Esophagus squamous epithelium (tissue), 5 donors: ENCODE data around the gene TSPAN14. TPM values are rescaled to one million over a fixed set of nuclear protein-coding genes. Genes with fewer than 3 reads are reported as not detected.

Experiments used
- DNase-seq: peaks from one replicate; lab custom pipeline; 2025; lab: John Stamatoyannopoulos, UW
- H3K27ac ChIP-seq, 4 donors: fragments of 200-600 bp; sonication (generic); one replicate each; pipeline ENCODE4 v1.5.1; 2016 to 2019; ENCODE audit warnings: mild to moderate bottlenecking in 1 of 4
- H3K27me3 ChIP-seq, 4 donors: fragments of 200-600 bp; sonication (generic); 1 replicate in 3 of 4; 2 replicates in 1 of 4; pipeline versions ENCODE4 v1.5.1 to v1.6.0; 2017 to 2021; ENCODE audit warnings: antibody characterized with exemption in 1 of 4
- H3K36me3 ChIP-seq, 3 donors: fragments of 200-600 bp; sonication (generic); one replicate each; pipeline ENCODE4 v1.5.1; 2016 to 2019
- H3K4me1 ChIP-seq, 3 donors: fragments of 200-600 bp; sonication (generic); one replicate each; pipeline ENCODE4 v1.5.1; 2017 to 2019
- H3K4me3 ChIP-seq, 4 donors: fragments of 200-600 bp; sonication (generic); 1 replicate in 3 of 4; 2 replicates in 1 of 4; pipeline ENCODE4 v1.5.1; 2016 to 2019; ENCODE audit warnings: mild to moderate bottlenecking in 2 of 4, moderate library complexity in 1 of 4
- H3K9me3 ChIP-seq, 3 donors: fragments of 200-600 bp; sonication (generic); one replicate each; pipeline ENCODE4 v1.5.1; 2016 to 2019
- CTCF ChIP-seq, 6 experiments: fragments of 450-650 bp in 4 of 6; fragments of 200-600 bp in 2 of 6; sonication (generic) in 2 of 6; IDR thresholded peaks; one replicate each; pipeline ENCODE4 v1.5.1; 2016 to 2019; ENCODE audit warnings: antibody characterized with exemption in 6 of 6, mild to moderate bottlenecking in 4 of 6, moderate library complexity in 4 of 6
- POLR2A ChIP-seq, 4 donors: fragments of 450-650 bp; IDR thresholded peaks; one replicate each; pipeline ENCODE4 v1.6.1; 2017; ENCODE audit warnings: antibody characterized with exemption in 4 of 4, mild to moderate bottlenecking in 4 of 4, moderate library complexity in 3 of 4
- WGBS, 2 donors: methylation state at CpG; one replicate each; pipeline ENCODE4 v1.1.5; 2018; 5-methylcytosine and 5-hydroxymethylcytosine counted together
- intact Hi-C: fragments of 100-400 bp; cut with DNase I; formaldehyde crosslinking; loops from one replicate; pipeline ENCODE4 v1.15.0; 2022
- total RNA-seq, 4 donors: library from RNA; depleted of rRNA; stranded (reverse); fragments of >200 nt; gene quantifications; one replicate each; pipeline ENCODE4 v1.1.0, GENCODE V29; 2016
- donor health status: DM: yes; HTN: yes; CAD: no.

Gene TSPAN14
- total RNA-seq, 4 donors from 2014 or later: 66.4 to 118 (median 89.8) TPM

- H3K4me1 ChIP-seq: peaks cover 84 to 100% (median 96%) of the 10 kb centered on the region in 3 donors
- H3K27ac ChIP-seq: peak overlapping the region; percentile 83 to 94 (median 90)
- no peak overlapping the region for H3K4me3 ChIP-seq
- intact Hi-C loops: loop anchor here (5.0 to 10.0 kb wide), 2 partner anchors 50 to 117 kb away; partner anchors contain the start of gene TSPAN14
- H3K36me3 ChIP-seq: peaks cover 0 to 7% (median 4%) of the 10 kb centered on the region in 3 donors
- DNase-seq: no peak
- 74 to 82% methylated on average over 10 of the region's 13 CpGs for WGBS, 2 donors
- no peaks in the 10 kb centered on the region for H3K27me3 ChIP-seq
- TF ChIP-seq POLR2A (IDR thresholded peaks at IDR 0.05) (no peak), CTCF (IDR thresholded peaks at IDR 0.05) (no peak)
- H3K9me3 ChIP-seq: no peaks in the 10 kb centered on the region
These were observed 47.9 kb downstream of the TSPAN14 start for GRCh38 chr10:80501913-80502521.

GRCh38 chr10:80502621-80503583 is 48.8 kb downstream of the TSPAN14 start:
- WGBS, 2 donors: 68 to 71% methylated on average over 13 of the region's 13 CpGs
- TF ChIP-seq POLR2A (IDR thresholded peaks at IDR 0.05): no peak
- no peak for TF ChIP-seq CTCF (IDR thresholded peaks at IDR 0.05)
- H3K36me3 ChIP-seq: peaks cover 0 to 15% (median 10%) of the 10 kb centered on the region in 3 donors
- no peaks in the 10 kb centered on the region for H3K27me3 ChIP-seq
- no peaks in the 10 kb centered on the region for H3K9me3 ChIP-seq
- H3K4me3 ChIP-seq: no peak overlapping the region
- H3K4me1 ChIP-seq: peaks cover 80 to 98% (median 87%) of the 10 kb centered on the region in 3 donors
- peak overlapping the region; percentile 83 to 94 (median 90) for H3K27ac ChIP-seq
- intact Hi-C loops: loop anchor here (5.0 to 10.0 kb wide), 2 partner anchors 51 to 118 kb away; partner anchors contain the start of gene TSPAN14
- DNase-seq: no peak

GRCh38 chr10:80503584-80504157 is 49.6 kb downstream of the TSPAN14 start:
- TF ChIP-seq POLR2A (IDR thresholded peaks at IDR 0.05): no peak
- TF ChIP-seq CTCF (IDR thresholded peaks at IDR 0.05): no peak
- peak overlapping the region; percentile 83 to 94 (median 90) for H3K27ac ChIP-seq
- peaks cover 72 to 95% (median 80%) of the 10 kb centered on the region in 3 donors for H3K4me1 ChIP-seq
- H3K9me3 ChIP-seq: no peaks in the 10 kb centered on the region
- 61 to 62% methylated on average over 5 to 6 of the region's 7 CpGs for WGBS, 2 donors
- intact Hi-C loops: loop anchor here (5.0 to 10.0 kb wide), 2 partner anchors 51 to 119 kb away; partner anchors contain the start of gene TSPAN14
- DNase-seq: no peak
- no peak overlapping the region for H3K4me3 ChIP-seq
- no peaks in the 10 kb centered on the region for H3K27me3 ChIP-seq
- H3K36me3 ChIP-seq: peaks cover 0 to 22% (median 15%) of the 10 kb centered on the region in 3 donors

GRCh38 chr10:80504158-80504811 is 50.2 kb downstream of the TSPAN14 start:
- Histone ChIP-seq H3K36me3 (peaks cover 0 to 28% (median 20%) of the 10 kb centered on the region in 3 donors), H3K4me1 (peaks cover 72 to 95% (median 77%) of the 10 kb centered on the region in 3 donors), H3K27me3 (no peaks in the 10 kb centered on the region), H3K9me3 (no peaks in the 10 kb centered on the region), H3K4me3 (peak overlapping the region in 1 of 4 donors; percentile 4), H3K27ac (peak overlapping the region; percentile 83 to 94 (median 90))
- intact Hi-C loops: loop anchor here (5.0 to 10.0 kb wide), 2 partner anchors 52 to 119 kb away; partner anchors contain the start of gene TSPAN14
- WGBS, 2 donors: 50 to 67% methylated on average over 5 to 7 of the region's 7 CpGs
- TF ChIP-seq CTCF (IDR thresholded peaks at IDR 0.05) (no peak), POLR2A (IDR thresholded peaks at IDR 0.05) (no peak)
- no peak for DNase-seq
